ENCODE data around the gene ZFHX2. TPM values are rescaled to one million over a fixed set of nuclear protein-coding genes. Genes with fewer than 3 reads are reported as not detected.

ZFHX2 gene
- total and polyA plus RNA-seq, 2 of the 4 experiments (the other 2 are of a cell fraction): 0.18 to 0.53 TPM

- Histone ChIP-seq H4K91ac (ENCODE audit: insufficient read depth, low read depth, low read length) (no peak overlapping the region), H3K56ac (ENCODE audit: extremely low read depth, insufficient read depth, low read length) (no peak overlapping the region), H4K20me1 (ENCODE audit: insufficient read depth, low read length) (no peaks in the 10 kb centered on the region), H2AFZ (replicated peaks; ENCODE audit: low read length, poor library complexity) (no peak overlapping the region), H2AK5ac (ENCODE audit: low read depth, low read length) (no peak overlapping the region), H4K5ac (ENCODE audit: low read depth, low read length) (no peak overlapping the region), H3K36me3 (ENCODE audit: control insufficient read depth, insufficient read depth, low read length) (peaks cover 7% of the 10 kb centered on the region), H3K9ac (ENCODE audit: low read depth, low read length) (no peak overlapping the region), H3K4me2 (ENCODE audit: low read depth, low read length) (no peak overlapping the region), H2BK20ac (ENCODE audit: low read depth, low read length) (no peak overlapping the region), H3K14ac (replicated peaks; ENCODE audit: low read depth, low read length) (no peak overlapping the region), H3K4me3 (ENCODE audit: insufficient read depth, low read depth, low read length) (no peak overlapping the region), H3K9me3 (ENCODE audit: control insufficient read depth, insufficient read depth, low read length) (no peaks in the 10 kb centered on the region), H3K27me3 (ENCODE audit: control insufficient read depth, insufficient read depth, low read length) (no peaks in the 10 kb centered on the region), H3K4ac (ENCODE audit: low read depth, low read length) (no peak overlapping the region), H3K4me1 (ENCODE audit: control insufficient read depth, insufficient read depth, low read length) (peaks cover under 1% of the 10 kb centered on the region; the same call in 1 of the 2 replicates), H2BK120ac (ENCODE audit: low read depth, low read length) (no peak overlapping the region), H2AK9ac (replicated peaks; ENCODE audit: low read depth, low read length, poor library complexity) (no peak overlapping the region), H3K23ac (ENCODE audit: low read depth, low read length) (no peak overlapping the region), H3K18ac (ENCODE audit: low read depth, low read length) (no peak overlapping the region), H2BK15ac (ENCODE audit: low read depth, low read length) (no peak overlapping the region), H3K9me1 (ENCODE audit: insufficient read depth, low read length) (peaks cover 7% of the 10 kb centered on the region; the same call in 1 of the 2 replicates), H4K8ac (ENCODE audit: low read depth in 2 of 2, low read length in 2 of 2) (no peak overlapping the region), H2BK5ac (ENCODE audit: low read depth, low read length, poor library complexity, severe bottlenecking) (no peak overlapping the region), H3K79me1 (ENCODE audit: low read depth in 1 of 2, low read length in 2 of 2) (peaks cover 5 to 7% of the 10 kb centered on the region in 2 experiments; a peak in 3 of 4 replicates), H3K27ac (ENCODE audit: insufficient read depth, low read length) (no peak overlapping the region)
- TF ChIP-seq ELK1 (IDR thresholded peaks at IDR 0.05; ENCODE audit: borderline replicate concordance, low read depth, low read length): no peak
- no peak for TF ChIP-seq NFE2L2 (IDR thresholded peaks at IDR 0.05; ENCODE audit: low read depth, low read length)
- TF ChIP-seq FOS (IDR thresholded peaks at IDR 0.05; ENCODE audit: low read depth, low read length): no peak
- TF ChIP-seq CEBPB (IDR thresholded peaks at IDR 0.05; ENCODE audit: low read depth, low read length): no peak
- no peak for TF ChIP-seq POLR2A (IDR thresholded peaks at IDR 0.05; ENCODE audit: low read depth, low read length)
- TF ChIP-seq MAFK (IDR thresholded peaks at IDR 0.05; ENCODE audit: low read depth, low read length): no peak
- no peak for TF ChIP-seq MAZ (IDR thresholded peaks at IDR 0.05; ENCODE audit: borderline replicate concordance, low read depth, low read length)
- no peak for TF ChIP-seq USF2 (IDR thresholded peaks at IDR 0.05; ENCODE audit: low read depth, low read length)
- no peak for TF ChIP-seq CHD1 (IDR thresholded peaks at IDR 0.05; ENCODE audit: low read depth, low read length)
- no peak for TF ChIP-seq RAD21 (IDR thresholded peaks at IDR 0.05; ENCODE audit: low read length)
- no peak for TF ChIP-seq BHLHE40 (IDR thresholded peaks at IDR 0.05; ENCODE audit: low read depth, low read length)
- ChIA-PET CTCF (interaction anchor here (0.6 to 4.2 kb wide), 3 partner anchors 84 to 182 kb away, joined by 3 to 30 read pairs (median 3); no protein-coding TSS in a partner anchor), POLR2A (ENCODE audit: unreplicated experiment) (interaction anchor here (1.0 kb wide), 1 partner anchor 84 kb away, joined by 3 read pairs; no protein-coding TSS in a partner anchor)
- dilution Hi-C loops (cut with HindIII; ENCODE audit: low sequenced_read_pairs, unreplicated experiment) (no loop called here), in situ Hi-C loops (cut with MboI; ENCODE audit: low sequenced_read_pairs) (no loop called here), intact Hi-C loops (cut with micrococcal nuclease) (loop anchor here (1.0 kb wide), 1 partner anchor 84 kb away; no protein-coding TSS in a partner anchor)
- DNase-seq (no peak), ATAC-seq (ENCODE audit: low read depth) (no peak)
- WGBS, 2 experiments (ENCODE audit: extremely low coverage in 2 of 2, insufficient read length in 1 of 2): 85% methylated on average over 7 of the region's 15 CpGs; no CpG with 5 or more reads in 1 of the 2 experiments
- BruUV-seq (replicated peaks): no TSS peak
These were observed 10.6 kb upstream of the ZFHX2 start for GRCh38 chr14:23561873-23562821.
